Daoy (cell line): ENCODE results near the gene ATP5F1D. TPM values are rescaled to one million over a fixed set of nuclear protein-coding genes. Genes with fewer than 3 reads are reported as not detected.

Source experiments
- DNase-seq: peaks from one replicate; pipeline ENCODE4 v3.0.0-alpha.2; 2015; ENCODE audit warnings: low read depth
- total RNA-seq: library from RNA; depleted of rRNA; stranded (reverse); fragments of >200 nt; shearing (Covaris generic); gene quantifications from 2 replicates; pipeline ENCODE4 v1.2.3, GENCODE V29; 2014

Gene ATP5F1D
- total RNA-seq, 1 experiment from 2014 or later, result 41.4 TPM

- DNase-seq, result no peak
These were observed 39.4 kb downstream of the ATP5F1D start for GRCh38 chr19:1280636-1281568.

GRCh38 chr19:1281569-1282287, 40.2 kb downstream of the ATP5F1D start:
- no peak for DNase-seq

- no peak for DNase-seq
These were observed 41.1 kb downstream of the ATP5F1D start for GRCh38 chr19:1282588-1283206.

- no peak for DNase-seq
These were observed 41.8 kb downstream of the ATP5F1D start for GRCh38 chr19:1283207-1283916.

GRCh38 chr19:1283917-1284292, 42.4 kb downstream of the ATP5F1D start:
- DNase-seq, result no peak

GRCh38 chr19:1284293-1284978, 42.9 kb downstream of the ATP5F1D start:
- DNase-seq, result no peak

GRCh38 chr19:1284979-1285736, 43.6 kb downstream of the ATP5F1D start:
- no peak for DNase-seq

- no peak for DNase-seq
These were observed 44.3 kb downstream of the ATP5F1D start, which contains the start of gene EFNA2 for GRCh38 chr19:1285737-1286360. TSS of gene EFNA2 (plus strand) at chr19:1285873. CDS start at chr19:1286169, 296 bp downstream.

- no peak for DNase-seq
These were observed 45.2 kb downstream of the ATP5F1D start for GRCh38 chr19:1286487-1287353.

- DNase-seq, result no peak
These were observed 46.0 kb downstream of the ATP5F1D start for GRCh38 chr19:1287354-1288225.

- no peak for DNase-seq
These were observed 46.7 kb downstream of the ATP5F1D start for GRCh38 chr19:1288226-1288612.

- DNase-seq, result no peak
These were observed 47.5 kb downstream of the ATP5F1D start for GRCh38 chr19:1288833-1289685.

GRCh38 chr19:1289686-1290025, 48.1 kb downstream of the ATP5F1D start:
- no peak for DNase-seq

- DNase-seq, result no peak
These were observed 48.7 kb downstream of the ATP5F1D start for GRCh38 chr19:1290196-1290702.

GRCh38 chr19:1290703-1291651, 49.4 kb downstream of the ATP5F1D start:
- DNase-seq, result no peak
